GM19351 (cell line): ENCODE data around the gene PPP4R3A.
"Not testable (repeated sequence)": the region's sequence is repeated elsewhere in the genome, so short reads cannot be mapped to it uniquely, and the experiment has no call there.

Experiments used
- ATAC-seq: cut with Tn5 transposase; IDR thresholded peaks from one replicate; pipeline ENCODE4 v1.9.1; 2021; ENCODE audit warnings: mild to moderate bottlenecking, moderate library complexity; ENCODE audit not compliant: unreplicated experiment

The PPP4R3A gene

DNA sequence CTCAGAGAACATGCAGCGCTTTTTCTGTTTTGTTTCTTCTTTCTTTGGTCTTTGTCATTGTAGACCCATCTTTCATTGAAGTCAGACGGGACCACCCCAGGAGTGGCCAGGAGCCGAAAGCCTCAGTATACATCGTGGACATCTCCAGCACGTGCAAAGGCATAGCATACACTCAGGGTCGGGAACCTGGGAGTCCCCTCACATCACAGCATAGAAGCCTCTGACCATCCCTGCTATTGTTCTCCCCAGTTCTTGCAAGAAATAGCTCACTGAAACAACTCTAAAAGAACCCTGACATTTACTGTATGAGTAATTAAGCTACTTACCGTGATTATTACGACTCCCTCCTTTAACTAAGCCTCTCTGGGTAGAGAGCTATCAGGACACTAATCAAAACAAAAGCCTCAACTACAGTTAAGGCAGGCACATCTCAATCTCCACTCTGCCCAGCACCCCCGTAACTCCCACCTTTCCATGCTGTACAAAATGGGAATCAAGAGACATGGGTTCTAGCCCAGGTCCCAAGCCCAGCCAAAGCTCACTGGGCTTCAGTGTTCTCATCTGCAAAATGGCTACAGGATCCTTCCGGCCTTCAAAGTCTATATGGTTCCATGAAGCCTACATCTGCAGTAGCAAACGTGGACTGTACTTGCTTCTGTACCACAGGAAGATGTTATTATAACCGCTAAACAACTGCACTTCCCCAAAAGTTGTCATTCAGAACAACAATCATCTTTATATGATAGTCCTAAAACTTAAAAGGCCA, 99.2 kb downstream of the PPP4R3A start:
- ATAC-seq, result no peak

DNA sequence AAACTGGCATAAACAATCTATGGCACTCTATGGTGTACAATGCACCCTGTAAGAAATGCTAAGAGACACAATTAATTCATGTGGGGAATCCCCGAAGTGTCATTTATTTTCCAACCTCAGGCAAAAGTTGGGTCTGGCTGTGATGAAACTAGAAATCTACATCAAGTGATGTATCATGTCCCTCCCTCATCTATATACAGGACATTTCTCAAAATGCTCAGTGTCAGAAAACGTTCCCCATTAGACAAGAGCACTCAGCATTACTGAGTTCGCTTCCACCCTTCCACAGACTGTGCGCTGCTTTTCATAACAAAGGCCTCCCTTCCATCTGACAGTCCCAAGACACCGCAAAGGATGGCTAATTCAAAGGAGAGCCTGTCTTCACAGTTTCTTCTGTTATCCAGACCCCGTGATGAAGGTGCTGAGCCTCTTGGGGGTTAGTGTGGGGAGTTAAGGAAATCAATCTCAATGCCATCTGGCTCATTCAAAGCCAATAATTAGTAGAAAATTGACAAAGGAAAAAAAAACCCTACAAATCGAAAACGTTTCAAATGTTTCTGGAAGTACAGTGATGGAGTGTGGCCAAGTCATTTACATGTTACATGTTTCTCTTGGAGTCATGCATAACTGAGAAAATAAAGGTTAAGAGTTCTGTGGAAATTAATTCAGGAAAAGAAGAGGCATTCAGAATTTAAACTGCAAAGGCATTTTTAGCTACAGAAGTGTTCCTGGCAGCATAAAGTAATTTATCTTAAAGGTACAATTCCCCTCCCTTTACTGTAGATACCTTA, 100.0 kb downstream of the PPP4R3A start:
- ATAC-seq, result no peak

DNA sequence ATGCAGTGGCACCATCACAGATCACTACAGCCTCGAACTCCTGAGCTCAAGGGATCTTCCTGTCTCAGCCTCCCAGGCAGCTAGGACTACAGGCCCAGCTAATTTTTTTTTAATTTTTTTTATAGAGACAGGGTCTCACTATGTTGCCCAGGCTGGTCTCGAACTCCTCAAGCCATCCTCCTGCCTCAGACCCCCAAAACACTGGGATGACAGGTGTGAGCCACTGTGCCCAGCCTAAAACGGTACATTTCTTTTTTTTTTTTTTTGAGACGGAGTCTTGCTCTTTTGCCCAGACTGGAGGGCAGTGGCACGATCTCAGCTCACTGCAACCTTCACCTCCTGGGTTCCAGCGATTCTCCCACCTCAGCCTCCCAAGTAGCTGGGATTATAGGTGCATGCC, 100.9 kb downstream of the PPP4R3A start:
- not testable (repeated sequence) for ATAC-seq
